ENCODE data around the gene SCYL3. TPM values are rescaled to one million over a fixed set of nuclear protein-coding genes. Genes with fewer than 3 reads are reported as not detected.

Gene SCYL3
- total and polyA plus RNA-seq, 2 experiments from 2014 or later = 2.2 to 6.8 TPM

- no peaks in the 10 kb centered on the region for H4K20me1 ChIP-seq (replicated peaks; ENCODE audit: insufficient read depth)
- TF ChIP-seq, protein P1, sequence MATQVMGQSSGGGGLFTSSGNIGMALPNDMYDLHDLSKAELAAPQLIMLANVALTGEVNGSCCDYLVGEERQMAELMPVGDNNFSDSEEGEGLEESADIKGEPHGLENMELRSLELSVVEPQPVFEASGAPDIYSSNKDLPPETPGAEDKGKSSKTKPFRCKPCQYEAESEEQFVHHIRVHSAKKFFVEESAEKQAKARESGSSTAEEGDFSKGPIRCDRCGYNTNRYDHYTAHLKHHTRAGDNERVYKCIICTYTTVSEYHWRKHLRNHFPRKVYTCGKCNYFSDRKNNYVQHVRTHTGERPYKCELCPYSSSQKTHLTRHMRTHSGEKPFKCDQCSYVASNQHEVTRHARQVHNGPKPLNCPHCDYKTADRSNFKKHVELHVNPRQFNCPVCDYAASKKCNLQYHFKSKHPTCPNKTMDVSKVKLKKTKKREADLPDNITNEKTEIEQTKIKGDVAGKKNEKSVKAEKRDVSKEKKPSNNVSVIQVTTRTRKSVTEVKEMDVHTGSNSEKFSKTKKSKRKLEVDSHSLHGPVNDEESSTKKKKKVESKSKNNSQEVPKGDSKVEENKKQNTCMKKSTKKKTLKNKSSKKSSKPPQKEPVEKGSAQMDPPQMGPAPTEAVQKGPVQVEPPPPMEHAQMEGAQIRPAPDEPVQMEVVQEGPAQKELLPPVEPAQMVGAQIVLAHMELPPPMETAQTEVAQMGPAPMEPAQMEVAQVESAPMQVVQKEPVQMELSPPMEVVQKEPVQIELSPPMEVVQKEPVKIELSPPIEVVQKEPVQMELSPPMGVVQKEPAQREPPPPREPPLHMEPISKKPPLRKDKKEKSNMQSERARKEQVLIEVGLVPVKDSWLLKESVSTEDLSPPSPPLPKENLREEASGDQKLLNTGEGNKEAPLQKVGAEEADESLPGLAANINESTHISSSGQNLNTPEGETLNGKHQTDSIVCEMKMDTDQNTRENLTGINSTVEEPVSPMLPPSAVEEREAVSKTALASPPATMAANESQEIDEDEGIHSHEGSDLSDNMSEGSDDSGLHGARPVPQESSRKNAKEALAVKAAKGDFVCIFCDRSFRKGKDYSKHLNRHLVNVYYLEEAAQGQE (IDR thresholded peaks at IDR 0.05; ENCODE audit: unreplicated experiment) = no peak
- TF ChIP-seq EZH2 (IDR thresholded peaks at IDR 0.05; ENCODE audit: low read depth, unreplicated experiment) (no peak), ZNF114 (CRISPR knock-in tag; IDR thresholded peaks at IDR 0.05) (no peak), ZNF331 (CRISPR knock-in tag; IDR thresholded peaks at IDR 0.05; ENCODE audit: low read depth) (no peak)
- TF ChIP-seq, protein P2, sequence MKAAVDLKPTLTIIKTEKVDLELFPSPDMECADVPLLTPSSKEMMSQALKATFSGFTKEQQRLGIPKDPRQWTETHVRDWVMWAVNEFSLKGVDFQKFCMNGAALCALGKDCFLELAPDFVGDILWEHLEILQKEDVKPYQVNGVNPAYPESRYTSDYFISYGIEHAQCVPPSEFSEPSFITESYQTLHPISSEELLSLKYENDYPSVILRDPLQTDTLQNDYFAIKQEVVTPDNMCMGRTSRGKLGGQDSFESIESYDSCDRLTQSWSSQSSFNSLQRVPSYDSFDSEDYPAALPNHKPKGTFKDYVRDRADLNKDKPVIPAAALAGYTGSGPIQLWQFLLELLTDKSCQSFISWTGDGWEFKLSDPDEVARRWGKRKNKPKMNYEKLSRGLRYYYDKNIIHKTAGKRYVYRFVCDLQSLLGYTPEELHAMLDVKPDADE (IDR thresholded peaks at IDR 0.05) = no peak
- Mint-ChIP-seq H3K36me3 (ENCODE audit: low read depth) (no peaks in the 10 kb centered on the region), H3K4me3 (no peak overlapping the region), H3K27ac (no peak overlapping the region), H3K9me3 (no peaks in the 10 kb centered on the region), H3K27me3 (ENCODE audit: insufficient read depth, low read depth, poor library complexity) (no peaks in the 10 kb centered on the region), H3K4me1 (no peaks in the 10 kb centered on the region)
- H3K27ac ChIP-seq (ENCODE audit: low read depth) = no peak overlapping the region
- 0 out of 2 replicates have a peak, but pooled peaks cover 4% of the 10 kb centered on the region for H3K9me2 ChIP-seq (ENCODE audit: insufficient read depth)
- H3K27me3 ChIP-seq (ENCODE audit: insufficient read depth) = no peaks in the 10 kb centered on the region
- H2AFZ ChIP-seq = no peak overlapping the region
- H3K4me1 ChIP-seq (ENCODE audit: insufficient read depth) = no peaks in the 10 kb centered on the region
- no peak overlapping the region for H3K4me3 ChIP-seq
- DNase-seq (ENCODE audit: low spot score) (no peak), ATAC-seq (no peak)
- no peaks in the 10 kb centered on the region for H3F3A ChIP-seq (replicated peaks; ENCODE audit: low read depth)
- no peak overlapping the region for H3K4me2 ChIP-seq
- H3K79me2 ChIP-seq (replicated peaks; ENCODE audit: insufficient read depth) = no peaks in the 10 kb centered on the region
- H3K36me3 ChIP-seq (ENCODE audit: insufficient read depth) = no peaks in the 10 kb centered on the region
These were observed 27.4 kb upstream of the SCYL3 start for GRCh38 chr1:169921080-169921479.

GRCh38 chr1:169918927-169919326 is 25.2 kb upstream of the SCYL3 start:
- H3K27ac Mint-ChIP-seq = no peak overlapping the region
- H3K4me3 Mint-ChIP-seq = no peak overlapping the region
- no peaks in the 10 kb centered on the region for H3K4me1 ChIP-seq (ENCODE audit: insufficient read depth)
- H2AFZ ChIP-seq = no peak overlapping the region
- no peaks in the 10 kb centered on the region for H4K20me1 ChIP-seq (replicated peaks; ENCODE audit: insufficient read depth)
- H3K36me3 ChIP-seq (ENCODE audit: insufficient read depth) = no peaks in the 10 kb centered on the region
- no peaks in the 10 kb centered on the region for H3K27me3 Mint-ChIP-seq (ENCODE audit: insufficient read depth, low read depth, poor library complexity)
- no peak overlapping the region for H3K27ac ChIP-seq (ENCODE audit: low read depth)
- H3K36me3 Mint-ChIP-seq (ENCODE audit: low read depth) = no peaks in the 10 kb centered on the region
- ATAC-seq (no peak), DNase-seq (ENCODE audit: low spot score) (no peak)
- no peaks in the 10 kb centered on the region for H3K9me3 Mint-ChIP-seq
- no peaks in the 10 kb centered on the region for H3F3A ChIP-seq (replicated peaks; ENCODE audit: low read depth)
- no peaks in the 10 kb centered on the region for H3K4me1 Mint-ChIP-seq
- no peaks in the 10 kb centered on the region for H3K79me2 ChIP-seq (replicated peaks; ENCODE audit: insufficient read depth)
- H3K4me2 ChIP-seq = no peak overlapping the region
- H3K27me3 ChIP-seq (ENCODE audit: insufficient read depth) = no peaks in the 10 kb centered on the region
- no peak overlapping the region for H3K4me3 ChIP-seq
- H3K9me2 ChIP-seq (ENCODE audit: insufficient read depth) = 0 out of 2 replicates have a peak, but pooled peaks cover 4% of the 10 kb centered on the region
- TF ChIP-seq POLR2AphosphoS5 (IDR thresholded peaks at IDR 0.05; ENCODE audit: low read depth) (no peak), JUNB (IDR thresholded peaks at IDR 0.05; ENCODE audit: unreplicated experiment) (no peak), ZNF114 (CRISPR knock-in tag; IDR thresholded peaks at IDR 0.05) (no peak), STAT1 (IDR thresholded peaks at IDR 0.05; ENCODE audit: unreplicated experiment) (no peak)
- TF ChIP-seq, protein P2 (IDR thresholded peaks at IDR 0.05) = no peak
- TF ChIP-seq, protein P3, sequence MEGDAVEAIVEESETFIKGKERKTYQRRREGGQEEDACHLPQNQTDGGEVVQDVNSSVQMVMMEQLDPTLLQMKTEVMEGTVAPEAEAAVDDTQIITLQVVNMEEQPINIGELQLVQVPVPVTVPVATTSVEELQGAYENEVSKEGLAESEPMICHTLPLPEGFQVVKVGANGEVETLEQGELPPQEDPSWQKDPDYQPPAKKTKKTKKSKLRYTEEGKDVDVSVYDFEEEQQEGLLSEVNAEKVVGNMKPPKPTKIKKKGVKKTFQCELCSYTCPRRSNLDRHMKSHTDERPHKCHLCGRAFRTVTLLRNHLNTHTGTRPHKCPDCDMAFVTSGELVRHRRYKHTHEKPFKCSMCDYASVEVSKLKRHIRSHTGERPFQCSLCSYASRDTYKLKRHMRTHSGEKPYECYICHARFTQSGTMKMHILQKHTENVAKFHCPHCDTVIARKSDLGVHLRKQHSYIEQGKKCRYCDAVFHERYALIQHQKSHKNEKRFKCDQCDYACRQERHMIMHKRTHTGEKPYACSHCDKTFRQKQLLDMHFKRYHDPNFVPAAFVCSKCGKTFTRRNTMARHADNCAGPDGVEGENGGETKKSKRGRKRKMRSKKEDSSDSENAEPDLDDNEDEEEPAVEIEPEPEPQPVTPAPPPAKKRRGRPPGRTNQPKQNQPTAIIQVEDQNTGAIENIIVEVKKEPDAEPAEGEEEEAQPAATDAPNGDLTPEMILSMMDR (conservative IDR thresholded peaks at IDR 0.05; ENCODE audit: low read depth in 2 of 2) = no peak
- TF ChIP-seq, protein P1 (IDR thresholded peaks at IDR 0.05; ENCODE audit: unreplicated experiment) = no peak
